Mesenchymal stem cell (in vitro differentiated cells and primary cell): ENCODE results near the gene CLDN11.
A peak's percentile ranks its signal among the peaks of the same experiment; 100 is the strongest.

Experiments used
- DNase-seq: peaks from one replicate; pipeline ENCODE4 v3.0.0-alpha.2; 2013
- H2AFZ ChIP-seq: one replicate; pipeline ENCODE4 v1.6.1; 2013; ENCODE audit warnings: low read depth, mild to moderate bottlenecking, control low read depth, inconsistent platforms, low read length, moderate library complexity
- H2AK5ac ChIP-seq: 2 replicates; pipeline ENCODE4 v1.6.1; 2013; ENCODE audit warnings: low read length, moderate library complexity, mild to moderate bottlenecking, inconsistent platforms; ENCODE audit not compliant: severe bottlenecking
- H2BK120ac ChIP-seq: one replicate; pipeline ENCODE4 v1.6.1; 2013; ENCODE audit warnings: low read depth, mild to moderate bottlenecking, inconsistent platforms, low read length, moderate library complexity
- H2BK12ac ChIP-seq, 2 experiments: one replicate each; pipeline ENCODE4 v1.6.1; 2013; ENCODE audit warnings: inconsistent platforms in 2 of 2, low read length in 2 of 2, mild to moderate bottlenecking in 2 of 2, moderate library complexity in 2 of 2, control low read depth in 1 of 2
- H2BK15ac ChIP-seq: one replicate; pipeline ENCODE4 v1.6.1; 2013; ENCODE audit warnings: mild to moderate bottlenecking, low read depth, inconsistent platforms; ENCODE audit not compliant: poor library complexity, severe bottlenecking
- H2BK5ac ChIP-seq: 2 replicates; pipeline ENCODE4 v1.6.1; 2013; ENCODE audit warnings: low read depth, mild to moderate bottlenecking, low read length, control low read depth, inconsistent platforms; ENCODE audit not compliant: poor library complexity, severe bottlenecking
- H3K14ac ChIP-seq, 2 experiments: one replicate each; pipeline ENCODE4 v1.6.1; 2013; ENCODE audit warnings: inconsistent platforms in 2 of 2, low read length in 2 of 2, control low read depth in 1 of 2, mild to moderate bottlenecking in 1 of 2, moderate library complexity in 1 of 2
- H3K18ac ChIP-seq, 2 experiments: one replicate each; pipeline ENCODE4 v1.6.1; 2013; ENCODE audit warnings: inconsistent platforms in 2 of 2, low read length in 2 of 2, control low read depth in 1 of 2, low read depth in 1 of 2, mild to moderate bottlenecking in 1 of 2
- H3K23ac ChIP-seq, 2 experiments: one replicate each; pipeline ENCODE4 v1.6.1; 2013; ENCODE audit warnings: inconsistent platforms in 2 of 2, low read length in 2 of 2, mild to moderate bottlenecking in 2 of 2, moderate library complexity in 2 of 2, control low read depth in 1 of 2
- H3K27ac ChIP-seq: 2 replicates; pipeline ENCODE4 v1.5.1; 2013; ENCODE audit warnings: mild to moderate bottlenecking, moderate library complexity, low read length, control low read depth, inconsistent platforms; ENCODE audit not compliant: poor library complexity, severe bottlenecking
- H3K27me3 ChIP-seq, 2 experiments: 2 replicates each; pipeline versions ENCODE4 v1.6.1 to v1.7.0; 2013; ENCODE audit warnings: low read length in 2 of 2, mild to moderate bottlenecking in 2 of 2, moderate library complexity in 2 of 2, control low read depth in 1 of 2, inconsistent platforms in 1 of 2; ENCODE audit not compliant: control insufficient read depth in 1 of 2, insufficient read depth in 1 of 2
- H3K36me3 ChIP-seq, 2 experiments: 2 replicates each; pipeline versions ENCODE4 v1.6.1 to v1.7.0; 2013; ENCODE audit warnings: low read length in 2 of 2, control low read depth in 1 of 2, inconsistent platforms in 1 of 2, low read depth in 1 of 2, mild to moderate bottlenecking in 1 of 2; ENCODE audit not compliant: insufficient read depth in 2 of 2, control insufficient read depth in 1 of 2
- H3K4ac ChIP-seq, 2 experiments: one replicate each; pipeline ENCODE4 v1.6.1; 2013; ENCODE audit warnings: inconsistent platforms in 2 of 2, low read length in 2 of 2, mild to moderate bottlenecking in 2 of 2, moderate library complexity in 2 of 2, control low read depth in 1 of 2, low read depth in 1 of 2
- H3K4me1 ChIP-seq: 2 replicates; pipeline ENCODE4 v1.6.1; 2013; ENCODE audit warnings: low read depth, low read length, control low read depth; ENCODE audit not compliant: control insufficient read depth, insufficient read depth
- H3K4me2 ChIP-seq: 2 replicates; pipeline ENCODE4 v1.6.1; 2013; ENCODE audit warnings: low read length, mild to moderate bottlenecking, inconsistent platforms; ENCODE audit not compliant: poor library complexity, severe bottlenecking
- H3K4me3 ChIP-seq, 2 experiments: 2 replicates each; pipeline versions ENCODE4 v1.5.1 to v1.7.0; 2013; ENCODE audit warnings: low read length in 2 of 2, mild to moderate bottlenecking in 2 of 2, control low read depth in 1 of 2, low read depth in 1 of 2; ENCODE audit not compliant: insufficient read depth in 1 of 2
- H3K79me1 ChIP-seq: replicated peaks from 2 replicates; pipeline ENCODE4 v1.6.1; 2013; ENCODE audit warnings: mild to moderate bottlenecking, control low read depth, low read length, inconsistent platforms; ENCODE audit not compliant: poor library complexity, severe bottlenecking
- H3K9ac ChIP-seq: 2 replicates; pipeline ENCODE4 v1.7.0; 2013; ENCODE audit warnings: mild to moderate bottlenecking, low read length, moderate library complexity
- H3K9me3 ChIP-seq: 2 replicates; pipeline ENCODE4 v1.7.0; 2013; ENCODE audit warnings: mild to moderate bottlenecking, low read length; ENCODE audit not compliant: control insufficient read depth
- H4K8ac ChIP-seq: one replicate; pipeline ENCODE4 v1.6.1; 2013; ENCODE audit warnings: inconsistent platforms, mild to moderate bottlenecking, low read length, moderate library complexity
- H4K91ac ChIP-seq: one replicate; pipeline ENCODE4 v1.6.1; 2013; ENCODE audit warnings: mild to moderate bottlenecking, low read length, inconsistent platforms
- WGBS: methylation state at CpG from one replicate; pipeline ENCODE4 v1.1.7; 2013; ENCODE audit warnings: mixed read lengths; 5-methylcytosine and 5-hydroxymethylcytosine counted together

CLDN11 gene

DNA sequence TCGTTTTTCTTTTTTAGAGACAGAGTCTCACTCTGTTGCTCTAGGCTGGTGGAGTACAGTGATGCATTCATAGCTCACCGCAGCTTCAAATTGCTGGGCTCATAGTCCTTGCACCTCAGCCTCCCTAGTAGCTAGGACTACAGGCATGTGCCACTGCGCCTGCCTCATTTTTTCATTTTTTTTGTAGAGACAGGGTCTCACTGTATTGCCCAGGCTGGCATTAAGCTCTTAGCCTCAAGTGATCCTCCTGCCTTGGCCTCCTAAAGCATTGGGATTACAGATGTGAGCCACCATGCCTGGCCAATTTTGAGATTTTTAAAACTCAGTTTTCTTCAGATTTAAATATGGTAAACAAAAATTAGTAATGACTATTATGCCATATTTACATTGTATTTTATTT is 32.2 kb upstream of the CLDN11 start:
- Histone ChIP-seq H2AK5ac (no peak overlapping the region), H3K36me3 (peaks cover 36 to 53% of the 10 kb centered on the region in 2 experiments)
- 97% methylated on average over 3 of the region's 3 CpGs for WGBS

DNA sequence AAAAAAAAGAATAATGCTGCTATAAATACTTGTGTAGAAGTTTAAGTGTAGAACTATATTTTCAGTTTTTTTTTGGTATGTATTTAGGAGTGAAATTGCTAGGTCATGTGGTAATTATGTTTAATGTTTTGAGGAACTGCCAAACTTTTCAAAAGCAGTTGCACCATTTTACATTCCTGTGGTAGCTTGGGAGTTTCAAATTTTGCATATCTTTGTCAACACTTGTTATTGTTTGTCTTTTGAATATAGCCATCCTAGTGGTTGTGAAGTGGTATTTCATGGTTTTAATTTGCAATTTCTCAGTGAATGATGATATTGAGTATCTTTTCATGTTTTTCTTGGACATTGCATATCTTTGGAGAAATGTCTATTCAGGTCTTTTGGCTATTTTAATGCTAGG is 30.7 kb upstream of the CLDN11 start:
- no peak overlapping the region for H2AFZ ChIP-seq
- no peak overlapping the region for H2BK12ac ChIP-seq
- no peak overlapping the region for H3K4ac ChIP-seq
- H2AK5ac ChIP-seq: no peak overlapping the region
- H2BK120ac ChIP-seq: no peak overlapping the region
- no peak overlapping the region for H3K4me2 ChIP-seq
- no peaks in the 10 kb centered on the region for H3K27me3 ChIP-seq
- H2BK15ac ChIP-seq: no peak overlapping the region
- no peak overlapping the region for H4K91ac ChIP-seq
- no peak overlapping the region for H3K23ac ChIP-seq
- H4K8ac ChIP-seq: no peak overlapping the region
- peaks cover 13% of the 10 kb centered on the region for H3K79me1 ChIP-seq
- H3K4me3 ChIP-seq: no peak overlapping the region
- peak; percentile 30 for DNase-seq
- H3K9me3 ChIP-seq: no peaks in the 10 kb centered on the region
- peaks cover 26 to 66% of the 10 kb centered on the region in 2 experiments for H3K36me3 ChIP-seq
- H3K4me1 ChIP-seq: peaks cover 2% of the 10 kb centered on the region
- no peak overlapping the region for H3K18ac ChIP-seq
- no peak overlapping the region for H3K27ac ChIP-seq
- H2BK5ac ChIP-seq: no peak overlapping the region
- H3K9ac ChIP-seq: no peak overlapping the region
- H3K14ac ChIP-seq: no peak overlapping the region

More for the DNA sequence above, 32.2 kb upstream of the CLDN11 start:
- H3K18ac ChIP-seq: no peak overlapping the region
- no peak overlapping the region for H2BK15ac ChIP-seq
- no peak overlapping the region for H3K9ac ChIP-seq
- peaks cover 3% of the 10 kb centered on the region for H3K4me1 ChIP-seq
- no peak overlapping the region for H3K27ac ChIP-seq
- H2BK12ac ChIP-seq: no peak overlapping the region
- H3K79me1 ChIP-seq: peaks cover 13% of the 10 kb centered on the region
- H3K4me2 ChIP-seq: no peak overlapping the region
- H2BK5ac ChIP-seq: no peak overlapping the region
- no peak overlapping the region for H2BK120ac ChIP-seq
- H3K27me3 ChIP-seq: no peaks in the 10 kb centered on the region
- no peak overlapping the region for H3K14ac ChIP-seq
- DNase-seq: no peak
- no peaks in the 10 kb centered on the region for H3K9me3 ChIP-seq
- H4K8ac ChIP-seq: no peak overlapping the region
- H3K4me3 ChIP-seq: no peak overlapping the region
- no peak overlapping the region for H4K91ac ChIP-seq
- no peak overlapping the region for H2AFZ ChIP-seq
- no peak overlapping the region for H3K4ac ChIP-seq
- H3K23ac ChIP-seq: no peak overlapping the region

GRCh38 chr3:170391108-170391507 is 27.6 kb upstream of the CLDN11 start:
- Histone ChIP-seq H2BK120ac (no peak overlapping the region), H3K18ac (no peak overlapping the region)
- WGBS: 99% methylated on average over 4 of the region's 4 CpGs

DNA sequence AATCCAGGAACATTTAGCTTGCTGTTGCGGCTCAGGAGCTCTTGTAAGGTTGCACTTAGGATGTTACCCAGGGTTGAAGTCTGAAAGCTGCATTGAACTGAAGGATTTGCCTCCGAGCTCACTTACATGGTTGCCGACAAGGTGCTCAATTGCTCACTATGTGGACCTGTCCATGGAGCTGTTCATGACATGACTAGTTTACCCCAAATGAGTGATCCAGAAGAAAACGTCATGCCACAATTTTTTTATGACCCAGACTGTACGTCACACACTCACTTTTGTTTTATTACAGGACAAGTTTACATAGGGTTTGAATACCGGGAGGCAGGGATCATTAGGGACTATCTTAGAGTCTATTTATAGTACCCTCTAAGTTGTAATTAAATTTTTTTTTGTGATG is 21.0 kb upstream of the CLDN11 start:
- Histone ChIP-seq H3K4ac (no peak overlapping the region), H2AK5ac (no peak overlapping the region), H2BK15ac (no peak overlapping the region), H3K27ac (no peak overlapping the region), H3K27me3 (no peaks in the 10 kb centered on the region), H3K9me3 (no peaks in the 10 kb centered on the region), H4K8ac (no peak overlapping the region), H3K23ac (no peak overlapping the region), H3K4me3 (no peak overlapping the region), H3K14ac (no peak overlapping the region), H3K18ac (no peak overlapping the region), H2AFZ (no peak overlapping the region), H3K9ac (no peak overlapping the region), H3K36me3 (peaks cover 6 to 10% of the 10 kb centered on the region in 2 experiments), H4K91ac (no peak overlapping the region), H2BK5ac (no peak overlapping the region), H2BK120ac (no peak overlapping the region), H3K79me1 (peaks cover 1% of the 10 kb centered on the region), H3K4me1 (peaks cover 3% of the 10 kb centered on the region), H3K4me2 (no peak overlapping the region), H2BK12ac (no peak overlapping the region)
- no peak for DNase-seq
- WGBS: 91% methylated on average over 5 of the region's 6 CpGs

More at GRCh38 chr3:170391108-170391507, 27.6 kb upstream of the CLDN11 start:
- Histone ChIP-seq H2BK12ac (no peak overlapping the region), H3K4me3 (no peak overlapping the region), H2AK5ac (no peak overlapping the region), H3K27me3 (no peaks in the 10 kb centered on the region), H3K4ac (no peak overlapping the region), H3K9ac (no peak overlapping the region), H4K91ac (no peak overlapping the region), H3K4me2 (no peak overlapping the region), H2AFZ (no peak overlapping the region), H2BK15ac (no peak overlapping the region), H3K9me3 (no peaks in the 10 kb centered on the region), H3K27ac (no peak overlapping the region), H3K23ac (no peak overlapping the region), H4K8ac (no peak overlapping the region), H3K79me1 (peaks cover 4% of the 10 kb centered on the region), H3K36me3 (peaks cover 19 to 52% of the 10 kb centered on the region in 2 experiments), H2BK5ac (no peak overlapping the region), H3K14ac (no peak overlapping the region), H3K4me1 (no peaks in the 10 kb centered on the region)
- no peak for DNase-seq
